Suprapubic skin (tissue), 4 donors: Measurements from ENCODE around the gene SLC6A12. TPM values are rescaled to one million over a fixed set of nuclear protein-coding genes. Genes with fewer than 3 reads are reported as not detected.

Experiments
- DNase-seq, 2 donors: peaks; one replicate each; pipeline ENCODE4 v3.0.0-alpha.2; 2019; ENCODE audit warnings: low spot score in 2 of 2
- H3K27ac ChIP-seq: fragments of 200-600 bp; sonication (generic); one replicate; pipeline ENCODE4 v1.5.1; 2019
- H3K27me3 ChIP-seq: fragments of 200-600 bp; sonication (generic); one replicate; pipeline ENCODE4 v1.5.1; 2019
- H3K36me3 ChIP-seq: fragments of 200-600 bp; sonication (generic); one replicate; pipeline ENCODE4 v1.5.1; 2019
- H3K4me1 ChIP-seq: fragments of 200-600 bp; sonication (generic); one replicate; pipeline ENCODE4 v1.5.1; 2019
- H3K4me3 ChIP-seq: fragments of 200-600 bp; sonication (generic); one replicate; pipeline ENCODE4 v1.5.1; 2019; ENCODE audit warnings: mild to moderate bottlenecking
- H3K9me3 ChIP-seq: fragments of 200-600 bp; sonication (generic); one replicate; pipeline ENCODE4 v1.5.1; 2019
- EP300 ChIP-seq: sonication (generic); formaldehyde crosslinking; IDR thresholded peaks from one replicate; pipeline ENCODE4 v1.6.1; 2017; ENCODE audit warnings: antibody characterized with exemption
- POLR2A ChIP-seq, 2 donors: fragments of 450-650 bp; IDR thresholded peaks; one replicate each; pipeline ENCODE4 v1.6.1; 2017; ENCODE audit warnings: antibody characterized with exemption in 2 of 2, mild to moderate bottlenecking in 2 of 2, moderate library complexity in 2 of 2
- POLR2AphosphoS5 ChIP-seq, 3 donors: sonication (generic); formaldehyde crosslinking; IDR thresholded peaks; one replicate each; pipeline ENCODE4 v1.6.1; 2017; ENCODE audit warnings: antibody characterized with exemption in 3 of 3
- WGBS: methylation state at CpG from one replicate; pipeline ENCODE4 v1.1.5; 2018; 5-methylcytosine and 5-hydroxymethylcytosine counted together
- total RNA-seq, 4 donors: library from RNA; depleted of rRNA; stranded (reverse); fragments of >200 nt; gene quantifications; one replicate each; pipeline ENCODE4 v1.1.0, GENCODE V29; 2016
- TF ChIP-seq, protein P1 (sequence below), 2 donors: fragments of 200-600 bp in 1 of 2; fragments of 450-650 bp in 1 of 2; sonication (generic) in 1 of 2; IDR thresholded peaks; one replicate each; pipeline ENCODE4 v1.5.1; 2016 to 2019; ENCODE audit warnings: antibody characterized with exemption in 2 of 2, mild to moderate bottlenecking in 1 of 2, moderate library complexity in 1 of 2

The SLC6A12 gene
- total RNA-seq, 4 donors from 2014 or later: 3.1 to 6.0 TPM; not detected in 2

DNA sequence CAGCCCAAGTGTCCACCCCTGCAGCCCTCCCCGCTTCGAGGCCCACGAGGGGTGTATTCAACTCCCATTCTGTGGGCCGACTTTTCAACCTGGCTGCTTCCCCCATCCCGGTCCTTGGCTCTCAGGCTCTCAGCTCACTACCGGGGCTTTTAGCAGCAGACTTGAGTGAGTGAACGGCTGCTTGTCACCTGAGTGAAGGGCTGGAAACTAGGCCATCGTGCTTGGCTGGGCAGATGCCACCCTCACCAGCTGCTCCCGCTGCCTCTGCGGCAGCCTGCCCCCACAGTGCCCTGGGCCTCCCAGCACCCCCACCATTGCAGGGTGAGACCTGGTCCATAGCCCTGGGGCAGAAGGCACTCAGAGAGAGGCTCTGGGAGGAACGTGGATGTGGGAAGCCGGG lies 59.9 kb downstream of the SLC6A12 start:
- no peak overlapping the region for H3K4me3 ChIP-seq
- peaks cover 23% of the 10 kb centered on the region for H3K27me3 ChIP-seq
- no peak for DNase-seq
- no peaks in the 10 kb centered on the region for H3K9me3 ChIP-seq
- H3K27ac ChIP-seq: no peak overlapping the region
- TF ChIP-seq, protein P1, sequence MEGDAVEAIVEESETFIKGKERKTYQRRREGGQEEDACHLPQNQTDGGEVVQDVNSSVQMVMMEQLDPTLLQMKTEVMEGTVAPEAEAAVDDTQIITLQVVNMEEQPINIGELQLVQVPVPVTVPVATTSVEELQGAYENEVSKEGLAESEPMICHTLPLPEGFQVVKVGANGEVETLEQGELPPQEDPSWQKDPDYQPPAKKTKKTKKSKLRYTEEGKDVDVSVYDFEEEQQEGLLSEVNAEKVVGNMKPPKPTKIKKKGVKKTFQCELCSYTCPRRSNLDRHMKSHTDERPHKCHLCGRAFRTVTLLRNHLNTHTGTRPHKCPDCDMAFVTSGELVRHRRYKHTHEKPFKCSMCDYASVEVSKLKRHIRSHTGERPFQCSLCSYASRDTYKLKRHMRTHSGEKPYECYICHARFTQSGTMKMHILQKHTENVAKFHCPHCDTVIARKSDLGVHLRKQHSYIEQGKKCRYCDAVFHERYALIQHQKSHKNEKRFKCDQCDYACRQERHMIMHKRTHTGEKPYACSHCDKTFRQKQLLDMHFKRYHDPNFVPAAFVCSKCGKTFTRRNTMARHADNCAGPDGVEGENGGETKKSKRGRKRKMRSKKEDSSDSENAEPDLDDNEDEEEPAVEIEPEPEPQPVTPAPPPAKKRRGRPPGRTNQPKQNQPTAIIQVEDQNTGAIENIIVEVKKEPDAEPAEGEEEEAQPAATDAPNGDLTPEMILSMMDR (IDR thresholded peaks at IDR 0.05): no peak
- TF ChIP-seq EP300 (no peak), POLR2A (IDR thresholded peaks at IDR 0.05) (no peak), POLR2AphosphoS5 (IDR thresholded peaks at IDR 0.05) (no peak)
- WGBS: 82% methylated on average over 9 of the region's 12 CpGs
- H3K4me1 ChIP-seq: peaks cover 7% of the 10 kb centered on the region
- no peaks in the 10 kb centered on the region for H3K36me3 ChIP-seq

DNA sequence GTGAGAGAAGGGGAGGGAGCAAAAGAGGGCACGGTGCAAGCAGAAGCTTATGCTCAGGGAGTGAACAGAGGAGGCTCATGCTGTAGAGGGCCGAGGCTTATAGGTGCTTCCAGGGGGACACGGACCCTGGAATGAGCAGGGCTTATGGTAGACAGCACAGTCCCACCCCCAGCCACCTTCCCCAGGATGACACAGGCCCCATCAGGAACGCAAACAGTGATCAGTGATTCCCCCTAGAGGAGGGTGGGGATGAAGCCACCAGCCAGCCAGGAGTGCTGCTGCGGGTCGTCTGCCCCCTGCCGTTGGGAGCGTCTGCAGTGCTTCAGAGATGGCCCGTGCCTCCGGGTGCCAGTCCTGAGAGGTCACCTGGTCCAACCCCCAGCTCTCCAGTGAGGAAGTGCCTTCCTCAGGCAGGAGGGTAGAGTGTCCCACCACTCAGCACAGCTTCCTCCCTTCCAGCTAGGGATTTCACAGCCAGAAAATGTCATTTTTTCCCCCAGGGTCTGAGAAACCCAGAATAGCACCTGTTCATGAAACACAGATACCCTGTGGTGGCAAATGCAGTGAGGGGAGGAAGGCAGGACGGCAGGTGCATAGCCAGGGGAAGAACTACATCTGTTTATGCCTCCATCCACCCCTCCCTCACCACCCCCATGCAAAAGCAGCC lies 60.7 kb downstream of the SLC6A12 start:
- no peak overlapping the region for H3K27ac ChIP-seq
- no peaks in the 10 kb centered on the region for H3K36me3 ChIP-seq
- 45% methylated on average over 4 of the region's 11 CpGs for WGBS
- H3K27me3 ChIP-seq: peaks cover 23% of the 10 kb centered on the region
- peaks cover 11% of the 10 kb centered on the region for H3K4me1 ChIP-seq
- no peaks in the 10 kb centered on the region for H3K9me3 ChIP-seq
- no peak for DNase-seq
- TF ChIP-seq, protein P1 (IDR thresholded peaks at IDR 0.05): peak in 1 of 2 donors; percentile 56
- no peak for TF ChIP-seq POLR2A (IDR thresholded peaks at IDR 0.05)
- H3K4me3 ChIP-seq: no peak overlapping the region

DNA sequence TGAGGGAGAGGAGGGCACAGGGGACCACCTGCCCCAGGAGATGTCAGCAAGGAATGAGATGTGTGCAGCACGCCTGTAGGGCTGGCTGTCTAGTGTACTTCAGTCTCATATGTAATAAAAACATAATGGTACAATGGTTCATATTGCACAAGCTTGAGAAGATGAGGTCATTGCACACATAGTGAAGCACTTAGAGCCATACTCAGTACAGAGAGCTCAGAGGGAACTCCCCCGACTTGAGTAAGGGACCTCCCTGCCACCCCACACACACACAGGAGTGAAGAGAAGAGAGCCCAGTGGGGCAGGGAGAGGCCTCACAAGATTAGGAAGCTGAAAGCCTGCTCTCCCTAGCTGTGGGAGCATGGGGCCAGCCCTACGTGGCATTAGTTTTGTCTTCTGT lies 61.5 kb downstream of the SLC6A12 start:
- TF ChIP-seq POLR2AphosphoS5 (IDR thresholded peaks at IDR 0.05): no peak
- TF ChIP-seq, protein P1 (IDR thresholded peaks at IDR 0.05): no peak
- TF ChIP-seq EP300: no peak
- TF ChIP-seq POLR2A (IDR thresholded peaks at IDR 0.05): no peak
- no peak for DNase-seq
- Histone ChIP-seq H3K4me3 (no peak overlapping the region), H3K27me3 (peaks cover 23% of the 10 kb centered on the region), H3K36me3 (no peaks in the 10 kb centered on the region), H3K4me1 (peaks cover 11% of the 10 kb centered on the region), H3K9me3 (no peaks in the 10 kb centered on the region), H3K27ac (no peak overlapping the region)
- WGBS: 72% methylated on average over 2 of the region's 3 CpGs

DNA sequence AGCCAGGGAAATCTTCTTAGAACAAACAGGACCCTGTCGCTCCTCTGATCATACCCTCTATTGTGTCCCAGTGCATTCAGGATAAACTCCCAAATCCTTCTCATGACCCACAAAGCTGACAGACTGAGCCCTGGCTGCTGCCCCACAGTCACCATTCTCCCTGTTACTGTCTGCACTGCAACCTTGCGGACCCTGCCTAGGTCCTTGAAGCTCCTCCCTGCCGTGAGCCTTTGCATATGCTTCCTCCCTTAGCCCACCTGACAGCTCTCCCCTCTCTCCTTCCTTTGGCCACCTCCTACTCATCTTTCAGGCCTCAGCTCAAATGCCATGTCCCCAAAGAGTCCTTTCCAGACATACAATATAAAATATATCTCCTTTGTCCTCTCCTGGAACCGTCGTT lies 62.4 kb downstream of the SLC6A12 start:
- no peak for DNase-seq
- H3K4me1 ChIP-seq: peaks cover 11% of the 10 kb centered on the region
- H3K27me3 ChIP-seq: peaks cover 23% of the 10 kb centered on the region
- 85% methylated on average over 5 of the region's 5 CpGs for WGBS
- H3K36me3 ChIP-seq: no peaks in the 10 kb centered on the region
- H3K9me3 ChIP-seq: no peaks in the 10 kb centered on the region
- no peak overlapping the region for H3K4me3 ChIP-seq
- TF ChIP-seq POLR2A (IDR thresholded peaks at IDR 0.05) (no peak), EP300 (no peak), POLR2AphosphoS5 (IDR thresholded peaks at IDR 0.05) (no peak)
- TF ChIP-seq, protein P1 (IDR thresholded peaks at IDR 0.05): no peak
- H3K27ac ChIP-seq: no peak overlapping the region

DNA sequence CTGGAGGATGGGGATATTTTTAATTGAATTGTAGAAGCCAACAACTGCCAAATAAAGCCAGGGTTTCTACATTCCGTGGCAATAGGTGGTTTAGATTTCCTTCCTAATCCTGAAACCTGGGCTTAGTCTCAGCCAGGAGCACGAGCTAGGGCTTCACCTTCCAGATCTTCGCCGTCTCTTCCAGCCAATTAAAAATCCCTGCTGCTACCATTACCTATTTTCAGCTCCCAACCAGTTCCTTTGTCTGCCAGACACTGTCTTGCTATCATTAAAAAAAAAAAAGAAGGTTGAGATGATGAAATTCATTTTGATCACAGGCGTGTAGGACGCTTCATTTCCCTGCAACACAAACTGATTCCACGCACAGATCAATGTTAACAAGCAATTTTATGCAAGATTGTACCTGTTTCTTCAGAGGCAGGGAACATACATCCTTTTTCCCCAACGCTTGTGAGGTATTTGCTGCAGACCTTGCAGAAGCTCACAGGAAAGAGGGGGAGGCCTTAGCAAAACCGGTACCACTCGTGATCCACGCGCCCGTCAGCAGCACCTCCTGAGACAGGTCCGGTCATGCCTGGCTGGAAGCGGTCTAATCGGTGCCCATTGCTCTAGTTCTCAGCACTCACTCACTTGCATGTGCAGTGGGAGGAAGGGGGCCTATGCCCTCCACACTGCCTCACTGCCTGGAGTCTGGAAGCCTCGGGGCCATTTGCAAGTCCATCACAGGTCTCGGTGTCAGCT lies 65.1 kb downstream of the SLC6A12 start:
- Histone ChIP-seq H3K9me3 (no peaks in the 10 kb centered on the region), H3K27ac (no peak overlapping the region), H3K36me3 (no peaks in the 10 kb centered on the region), H3K4me1 (peaks cover 11% of the 10 kb centered on the region), H3K4me3 (no peak overlapping the region), H3K27me3 (peaks cover 14% of the 10 kb centered on the region)
- no peak for TF ChIP-seq POLR2A (IDR thresholded peaks at IDR 0.05)
- no peak for TF ChIP-seq POLR2AphosphoS5 (IDR thresholded peaks at IDR 0.05)
- TF ChIP-seq, protein P1 (IDR thresholded peaks at IDR 0.05): no peak
- no peak for TF ChIP-seq EP300
- no peak for DNase-seq
- WGBS: 47% methylated on average over 16 of the region's 18 CpGs
